DMS79 treated with DMSO at 0.1 percent for 48 hours (cell line): ENCODE results near the gene PEX19.

ENCODE experiments used
- DNase-seq: peaks from one replicate; lab custom pipeline; 2025; lab: John Stamatoyannopoulos, UW

PEX19 gene

DNA sequence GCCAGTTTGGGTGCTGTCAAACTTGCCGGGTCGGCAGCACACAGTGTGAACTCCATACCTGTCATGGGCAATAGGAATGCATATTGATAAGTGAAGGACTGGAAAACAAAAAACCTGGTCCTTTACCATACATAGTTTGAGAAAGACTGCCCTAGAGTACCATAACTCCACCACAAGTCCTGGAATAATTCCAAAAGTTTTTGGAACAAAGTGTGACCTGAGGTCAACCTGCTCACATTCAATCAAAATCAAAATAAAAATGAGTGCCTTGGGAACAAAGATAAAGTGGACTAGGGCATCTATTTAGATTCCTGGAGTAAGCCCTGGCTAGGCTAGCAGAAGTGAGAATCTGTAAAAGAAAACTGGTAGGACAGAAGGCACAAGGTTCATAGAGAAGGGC is 7.6 kb downstream of the PEX19 start:
- DNase-seq: no peak

DNA sequence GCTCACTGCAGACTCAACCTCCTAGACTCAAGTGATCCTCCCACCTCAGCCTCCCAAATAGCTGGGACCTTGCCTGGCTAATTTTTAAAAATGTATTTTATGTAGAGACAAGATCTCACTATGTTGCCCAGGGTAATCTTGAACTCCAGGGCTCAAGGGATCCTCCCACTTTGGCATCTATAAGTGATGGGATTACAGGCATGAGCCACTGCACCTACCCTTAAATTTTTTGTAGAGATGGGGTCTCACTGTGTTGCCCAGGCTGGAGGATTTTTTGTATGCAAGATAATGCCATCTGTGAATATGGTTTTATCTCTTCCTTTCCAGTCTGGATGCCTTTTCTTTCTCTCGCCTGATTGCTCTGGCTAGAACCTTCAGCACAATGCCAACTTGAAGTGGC is 13.9 kb downstream of the PEX19 start:
- no peak for DNase-seq

DNA sequence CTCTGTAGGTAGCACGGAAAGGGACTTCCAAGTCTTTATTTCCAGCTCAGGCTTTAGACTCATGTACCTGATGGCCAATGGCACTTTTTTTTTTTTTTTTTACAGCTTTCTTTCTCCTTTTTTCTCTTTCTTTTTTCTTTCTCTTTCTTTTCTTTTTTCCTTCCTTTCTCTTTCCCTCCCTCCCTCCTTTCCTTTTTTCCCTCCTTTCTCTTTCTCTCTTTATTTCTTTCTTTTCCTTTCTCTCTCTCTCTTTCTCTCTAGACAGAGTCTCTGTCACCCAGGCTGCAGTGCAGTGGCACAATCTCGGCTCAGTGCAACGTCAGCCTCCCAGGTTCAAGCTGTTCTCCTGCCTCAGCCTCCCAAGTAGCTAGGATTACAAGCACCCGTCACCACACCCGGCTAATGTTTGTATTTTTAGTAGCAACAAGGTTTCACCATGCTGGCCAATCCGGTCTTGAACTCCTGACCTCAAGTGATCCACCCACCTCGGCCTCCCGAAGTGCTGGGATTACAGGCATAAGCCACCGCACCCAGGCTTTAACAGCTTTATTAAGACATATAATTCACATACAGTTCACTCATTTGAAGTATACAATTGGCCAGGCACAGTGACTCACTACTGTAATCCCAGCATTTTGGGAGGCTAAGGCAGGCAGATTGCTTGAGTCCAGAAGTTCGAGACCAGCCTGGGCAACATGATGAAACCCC is 17.5 kb downstream of the PEX19 start:
- DNase-seq: no peak

DNA sequence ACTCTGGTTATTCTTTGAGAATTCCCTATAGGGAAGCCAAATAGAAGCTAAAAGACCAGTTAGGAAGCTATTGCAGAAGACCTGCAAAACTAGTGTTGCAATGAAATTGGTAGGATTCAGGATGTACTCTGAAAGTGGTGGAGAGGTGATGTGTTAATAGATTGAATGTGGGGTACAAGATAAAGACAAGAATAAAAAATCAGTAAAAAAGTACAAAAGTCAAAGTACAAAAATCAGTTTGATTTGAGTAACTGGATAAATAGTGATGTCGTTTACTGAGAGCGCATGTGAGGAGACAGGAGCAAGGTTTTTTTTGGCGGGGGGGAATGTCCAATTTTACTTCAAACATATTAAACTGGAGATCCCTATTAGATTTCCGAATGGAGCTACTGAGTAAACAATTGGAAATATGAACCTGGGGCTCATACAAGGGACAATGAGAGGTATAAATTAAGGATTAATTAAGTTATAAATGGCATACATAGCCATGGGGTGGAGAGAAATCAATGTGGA is 20.1 kb downstream of the PEX19 start:
- no peak for DNase-seq

DNA sequence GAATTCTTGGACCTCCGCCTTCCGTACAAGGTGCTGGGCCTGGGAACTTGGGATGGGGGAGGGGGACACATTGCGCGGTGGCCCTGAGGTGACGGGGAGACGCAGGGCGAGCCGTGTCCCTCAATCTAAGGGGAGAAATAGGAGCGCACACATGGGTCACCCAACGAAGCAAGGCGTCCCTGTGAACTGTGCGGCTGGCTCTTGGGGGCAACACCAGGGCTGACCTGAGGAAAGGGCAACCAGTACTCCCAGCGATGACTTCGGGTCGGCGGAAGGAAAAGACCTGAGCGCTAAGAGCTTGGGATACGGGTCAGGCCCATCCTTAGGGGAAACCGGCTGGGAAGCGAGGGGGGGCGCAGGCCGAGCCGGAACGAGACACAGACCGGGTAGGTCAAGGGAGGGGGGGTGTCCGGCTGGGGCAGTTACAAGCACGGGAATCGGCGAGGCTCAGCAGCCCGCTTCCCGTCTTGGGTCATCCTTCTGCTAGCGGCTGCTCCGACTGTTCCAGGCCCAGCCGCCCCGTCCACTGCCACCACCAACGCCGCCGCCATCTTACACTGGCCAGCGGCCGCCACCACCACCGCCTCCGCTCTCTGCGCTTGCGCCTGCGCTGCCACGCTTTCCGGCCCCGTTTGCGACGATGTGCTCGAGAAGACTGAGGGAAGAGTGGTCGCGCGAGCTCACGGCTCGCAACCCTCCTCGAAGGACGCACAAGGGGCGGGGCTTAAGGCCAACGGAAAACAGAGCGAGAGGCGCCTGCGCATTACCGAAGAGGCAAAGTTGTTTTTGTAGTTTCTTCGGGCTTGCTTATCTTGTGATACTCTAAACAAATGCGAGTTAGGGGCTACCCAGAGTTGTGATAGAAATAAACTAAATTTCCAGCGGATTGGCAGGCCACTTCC is 22.8 kb downstream of the PEX19 start, which contains the start of gene DCAF8:
DCAF8 (minus strand) TSS at position 657 of the 902 bp plus-strand sequence. CDS start 18,541 bp downstream, outside the sequence.
- peak; percentile 95 for DNase-seq

- peak; percentile 55 for DNase-seq
Observed at GRCh38 chr1:160261556-160261892, 23.4 kb downstream of the PEX19 start.

GRCh38 chr1:160260406-160261382 is 24.2 kb downstream of the PEX19 start:
- DNase-seq: peak; percentile 83

- peak; percentile 14 for DNase-seq
Observed at GRCh38 chr1:160258177-160258798, 26.6 kb downstream of the PEX19 start.

- DNase-seq: no peak
Observed at GRCh38 chr1:160257411-160258015, 27.4 kb downstream of the PEX19 start.

GRCh38 chr1:160256396-160257046 is 28.4 kb downstream of the PEX19 start:
- peak; percentile 58 for DNase-seq

GRCh38 chr1:160255781-160256300 is 29.1 kb downstream of the PEX19 start:
- no peak for DNase-seq

GRCh38 chr1:160251687-160252526 is 33.0 kb downstream of the PEX19 start:
- peak; percentile 51 for DNase-seq

DNA sequence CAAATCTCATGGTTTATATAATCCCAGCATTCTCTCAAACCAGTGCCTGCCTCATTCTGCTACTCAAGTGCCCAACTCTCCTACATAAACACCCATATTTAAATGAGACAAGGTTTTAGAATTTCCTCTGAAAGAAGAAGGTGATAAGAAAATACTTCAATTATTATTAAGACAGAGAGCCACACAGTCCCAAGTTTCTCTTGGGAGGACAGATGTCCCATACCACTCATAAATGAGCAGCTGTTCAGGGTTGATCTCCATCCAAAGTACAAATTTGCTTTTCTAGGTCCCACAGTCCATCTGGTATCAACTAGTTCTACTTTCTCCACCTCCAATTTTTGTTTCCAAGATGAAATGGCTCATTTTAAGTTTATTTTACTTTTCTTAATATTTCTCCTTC is 33.9 kb downstream of the PEX19 start:
- no peak for DNase-seq

DNA sequence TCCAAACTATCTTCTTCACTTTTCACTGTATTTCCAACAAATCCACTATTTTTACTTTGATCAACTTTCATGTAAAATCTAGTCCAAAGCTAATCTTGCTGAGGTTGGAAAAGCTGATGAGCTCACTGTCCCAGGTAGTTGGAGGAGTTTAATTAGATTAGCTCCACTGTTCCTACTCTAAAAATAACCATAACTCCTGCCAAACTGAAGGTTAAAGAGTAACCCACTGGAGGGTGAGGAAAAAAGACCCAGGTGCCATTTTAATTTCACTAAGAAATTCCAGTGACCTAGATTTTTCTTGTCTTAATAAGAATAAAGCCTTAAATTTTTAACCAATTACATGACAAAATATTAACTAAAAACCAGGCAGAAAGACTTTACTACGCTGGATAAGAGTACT is 37.9 kb downstream of the PEX19 start:
- DNase-seq: no peak

- DNase-seq: no peak
Observed at GRCh38 chr1:160245434-160245833, 39.5 kb downstream of the PEX19 start.

DNA sequence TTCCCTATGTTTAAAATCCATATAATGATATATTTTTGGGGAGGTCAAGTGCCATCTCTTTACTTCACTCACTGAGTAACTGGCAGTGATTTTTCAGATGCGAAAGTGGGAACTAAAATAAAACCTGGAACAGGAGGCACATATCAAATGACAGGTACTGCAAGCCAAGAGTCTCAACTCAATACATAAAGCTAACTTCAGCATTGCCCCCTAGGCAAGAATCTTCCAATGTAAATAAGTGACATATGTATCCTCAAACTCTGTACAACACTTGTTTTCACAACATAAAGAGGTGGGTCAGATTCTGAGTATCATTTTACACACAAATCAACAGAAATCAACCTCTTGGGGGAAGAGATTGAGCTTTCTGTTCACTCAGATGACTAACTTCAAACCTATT is 40.7 kb downstream of the PEX19 start:
- no peak for DNase-seq

- no peak for DNase-seq
Observed at GRCh38 chr1:160243767-160244166, 41.2 kb downstream of the PEX19 start.

DNA sequence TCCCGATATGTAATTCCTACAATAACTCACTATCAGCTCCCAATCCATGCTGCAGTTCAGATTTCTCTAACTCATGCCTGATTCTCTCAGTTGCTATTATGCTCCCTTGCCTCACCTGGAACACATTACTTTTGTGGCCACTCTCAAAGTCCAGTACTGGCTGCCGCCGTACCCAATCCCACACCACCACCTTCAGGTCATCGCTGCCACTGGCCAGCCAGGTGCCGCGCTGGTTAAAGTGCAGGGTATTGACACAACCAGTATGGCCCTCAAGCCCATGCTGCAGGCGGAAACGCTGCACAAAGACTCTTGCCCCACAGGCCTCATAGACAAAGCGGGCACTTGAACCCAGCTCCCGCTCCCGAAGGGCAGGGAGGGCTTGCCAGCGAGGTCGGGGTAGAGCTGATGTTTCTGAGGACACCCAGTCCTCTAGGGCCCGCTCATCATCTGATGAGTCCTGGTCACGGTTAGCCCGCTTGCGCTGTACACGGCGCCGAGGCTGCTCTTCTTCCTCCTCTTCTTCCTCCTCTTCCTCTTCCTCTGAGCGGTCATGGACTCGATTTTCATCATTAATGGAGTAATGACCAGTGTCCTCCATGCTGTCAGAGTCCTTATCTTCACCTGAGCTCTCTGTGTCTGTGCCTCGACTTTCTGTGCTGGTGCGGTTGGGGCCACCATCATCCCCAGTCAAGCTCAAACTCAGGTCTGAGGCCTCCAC is 45.2 kb downstream of the PEX19 start:
- no peak for DNase-seq

DNA sequence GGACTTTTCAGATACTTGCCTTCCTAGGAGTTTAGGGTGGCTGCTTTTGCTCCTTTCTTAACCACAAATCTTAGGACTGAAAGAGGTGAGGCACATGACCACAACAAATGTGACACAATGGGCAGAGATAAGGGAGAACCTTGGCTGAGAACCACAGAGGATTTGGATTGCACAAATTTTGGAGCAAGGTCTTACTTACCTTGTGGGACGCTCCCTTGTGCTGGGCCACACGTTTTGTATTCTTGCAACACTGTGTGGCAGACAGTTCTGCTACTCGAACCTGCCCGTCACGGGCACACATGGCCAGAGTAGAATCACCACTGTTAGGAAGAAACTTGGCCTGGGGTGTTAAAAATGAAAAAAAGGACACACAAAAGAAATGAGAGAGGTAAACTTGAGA is 46.5 kb downstream of the PEX19 start:
- DNase-seq: no peak
